ENCODE data around the gene LPAR5. TPM values are rescaled to one million over a fixed set of nuclear protein-coding genes. Genes with fewer than 3 reads are reported as not detected.
A peak's percentile ranks its signal among the peaks of the same experiment; 100 is the strongest.

Gene LPAR5
- total RNA-seq, 1 donor from 2014 or later: 5.2 TPM

- DNase-seq (ENCODE audit: low read depth): no peak
- TF ChIP-seq CTCF (IDR thresholded peaks at IDR 0.05; ENCODE audit: insufficient read depth, low read length, poor library complexity, severe bottlenecking): no peak
- Histone ChIP-seq H3K4me3 (ENCODE audit: low read depth, low read length) (no peak overlapping the region), H3K36me3 (ENCODE audit: control insufficient read depth, insufficient read depth, low read length) (no peaks in the 10 kb centered on the region), H3K27me3 (ENCODE audit: control insufficient read depth, insufficient read depth, low read length) (no peaks in the 10 kb centered on the region)
Observed at GRCh38 chr12:6652391-6652790, 16.6 kb upstream of the LPAR5 start.

- no peak for TF ChIP-seq CTCF (IDR thresholded peaks at IDR 0.05; ENCODE audit: insufficient read depth, low read length, poor library complexity, severe bottlenecking)
- Histone ChIP-seq H3K4me3 (ENCODE audit: low read depth, low read length) (no peak overlapping the region), H3K36me3 (ENCODE audit: control insufficient read depth, insufficient read depth, low read length) (no peaks in the 10 kb centered on the region), H3K27me3 (ENCODE audit: control insufficient read depth, insufficient read depth, low read length) (no peaks in the 10 kb centered on the region)
- no peak for DNase-seq (ENCODE audit: low read depth)
Observed at GRCh38 chr12:6650832-6651231, 15.1 kb upstream of the LPAR5 start.

GRCh38 chr12:6647083-6647604 is 11.4 kb upstream of the LPAR5 start, which contains the start of gene ACRBP:
Gene ACRBP, minus strand, starts transcription at chr12:6647432. Its CDS starts 66 bp downstream, at chr12:6647366.
- Histone ChIP-seq H3K36me3 (ENCODE audit: control insufficient read depth, insufficient read depth, low read length) (no peaks in the 10 kb centered on the region), H3K4me3 (ENCODE audit: low read depth, low read length) (peak within 1 kb of the TSS; percentile 35), H3K27me3 (ENCODE audit: control insufficient read depth, insufficient read depth, low read length) (no peaks in the 10 kb centered on the region)
- TF ChIP-seq CTCF (IDR thresholded peaks at IDR 0.05; ENCODE audit: insufficient read depth, low read length, poor library complexity, severe bottlenecking): no peak
- DNase-seq (ENCODE audit: low read depth): peak; percentile 35

- Histone ChIP-seq H3K4me3 (ENCODE audit: low read depth, low read length) (peak overlapping the region; percentile 35), H3K36me3 (ENCODE audit: control insufficient read depth, insufficient read depth, low read length) (no peaks in the 10 kb centered on the region), H3K27me3 (ENCODE audit: control insufficient read depth, insufficient read depth, low read length) (no peaks in the 10 kb centered on the region)
- DNase-seq (ENCODE audit: low read depth): no peak
- TF ChIP-seq CTCF (IDR thresholded peaks at IDR 0.05; ENCODE audit: insufficient read depth, low read length, poor library complexity, severe bottlenecking): no peak
Observed at GRCh38 chr12:6646276-6647082, 10.7 kb upstream of the LPAR5 start.

- Histone ChIP-seq H3K27me3 (ENCODE audit: control insufficient read depth, insufficient read depth, low read length) (no peaks in the 10 kb centered on the region), H3K36me3 (ENCODE audit: control insufficient read depth, insufficient read depth, low read length) (no peaks in the 10 kb centered on the region), H3K4me3 (ENCODE audit: low read depth, low read length) (no peak overlapping the region)
- no peak for TF ChIP-seq CTCF (IDR thresholded peaks at IDR 0.05; ENCODE audit: insufficient read depth, low read length, poor library complexity, severe bottlenecking)
- no peak for DNase-seq (ENCODE audit: low read depth)
Observed at GRCh38 chr12:6644903-6645302, 9.1 kb upstream of the LPAR5 start.
